ENCODE results near the gene GALNT6. TPM values are rescaled to one million over a fixed set of nuclear protein-coding genes. Genes with fewer than 3 reads are reported as not detected.

The GALNT6 gene
- total RNA-seq, 3 donors from 2014 or later: 10.7 to 20.6 (median 17.9) TPM

GRCh38 chr12:51368640-51369517 is 22.3 kb downstream of the GALNT6 start:
- no peak for TF ChIP-seq CTCF (IDR thresholded peaks at IDR 0.05)
- intact Hi-C loops (cut with DNase I, micrococcal nuclease): no loop called here
- peak; percentile 71 to 93 (median 78) for DNase-seq

GRCh38 chr12:51365276-51365675 is 25.9 kb downstream of the GALNT6 start:
- no peak for ATAC-seq
- TF ChIP-seq CTCF (IDR thresholded peaks at IDR 0.05): no peak
- DNase-seq: no peak
- H3K9me3 ChIP-seq: no peaks in the 10 kb centered on the region
- H3K36me3 ChIP-seq (ENCODE audit: low read depth): no peaks in the 10 kb centered on the region
- peaks cover 7% of the 10 kb centered on the region for H3K4me1 ChIP-seq (ENCODE audit: low read depth)
- no peak overlapping the region for H3K4me3 ChIP-seq
- intact Hi-C loops (cut with DNase I, micrococcal nuclease): no loop called here

More at GRCh38 chr12:51368640-51369517, 22.3 kb downstream of the GALNT6 start:
- Histone ChIP-seq H3K36me3 (ENCODE audit: low read depth) (no peaks in the 10 kb centered on the region), H3K9me3 (no peaks in the 10 kb centered on the region), H3K4me3 (no peak overlapping the region), H3K4me1 (ENCODE audit: low read depth) (peaks cover 7% of the 10 kb centered on the region)
- ATAC-seq: peak; percentile 96

GRCh38 chr12:51364001-51364400 is 27.2 kb downstream of the GALNT6 start:
- H3K9me3 ChIP-seq: no peaks in the 10 kb centered on the region
- DNase-seq (no peak), ATAC-seq (no peak)
- intact Hi-C loops (cut with DNase I, micrococcal nuclease): no loop called here
- peaks cover 4% of the 10 kb centered on the region for H3K4me1 ChIP-seq (ENCODE audit: low read depth)
- H3K36me3 ChIP-seq (ENCODE audit: low read depth): no peaks in the 10 kb centered on the region
- H3K4me3 ChIP-seq: no peak overlapping the region
- no peak for TF ChIP-seq CTCF (IDR thresholded peaks at IDR 0.05)

GRCh38 chr12:51362747-51363342 is 28.4 kb downstream of the GALNT6 start:
- ATAC-seq: no peak
- Histone ChIP-seq H3K4me3 (no peak overlapping the region), H3K36me3 (ENCODE audit: low read depth) (no peaks in the 10 kb centered on the region), H3K9me3 (no peaks in the 10 kb centered on the region), H3K4me1 (ENCODE audit: low read depth) (no peaks in the 10 kb centered on the region)
- no peak for DNase-seq
- intact Hi-C loops (cut with DNase I, micrococcal nuclease): no loop called here
- no peak for TF ChIP-seq CTCF (IDR thresholded peaks at IDR 0.05)

- DNase-seq: no peak
- H3K36me3 ChIP-seq (ENCODE audit: low read depth): no peaks in the 10 kb centered on the region
- no peaks in the 10 kb centered on the region for H3K4me1 ChIP-seq (ENCODE audit: low read depth)
- intact Hi-C loops (cut with DNase I, micrococcal nuclease): no loop called here
- no peak for ATAC-seq
- H3K9me3 ChIP-seq: no peaks in the 10 kb centered on the region
- H3K4me3 ChIP-seq: no peak overlapping the region
- TF ChIP-seq CTCF (IDR thresholded peaks at IDR 0.05): no peak
Measured at GRCh38 chr12:51362307-51362706, 28.9 kb downstream of the GALNT6 start.

Data from mucosa of descending colon (tissue), 3 donors.